GM12801 (cell line): ENCODE data around the gene FIGNL2.

Experiments
- TF ChIP-seq, protein P1 (sequence below): IDR thresholded peaks from one replicate; pipeline ENCODE4 v1.5.1; 2011; ENCODE audit warnings: control low read depth; ENCODE audit not compliant: insufficient read length; ENCODE audit errors: extremely low read depth

FIGNL2 gene

DNA sequence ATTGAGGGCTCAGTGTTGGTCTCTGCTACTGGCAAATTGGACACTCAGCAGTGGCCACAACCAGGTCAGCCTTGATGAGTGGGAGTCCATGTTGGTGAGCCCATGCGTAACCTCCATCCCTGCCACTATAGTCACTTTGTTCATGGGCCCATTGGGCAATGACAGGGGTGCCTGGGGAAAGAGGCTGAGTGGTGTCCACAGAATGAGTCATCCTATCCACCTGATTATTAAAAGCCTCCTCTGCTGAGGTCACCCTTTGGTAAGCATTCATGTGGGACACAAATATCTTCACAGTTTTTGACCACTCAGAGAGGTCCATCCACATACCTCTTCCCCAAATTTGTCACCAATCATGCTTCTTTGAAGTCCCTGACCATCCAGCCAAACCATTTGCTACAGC lies 50.0 kb downstream of the FIGNL2 start:
- TF ChIP-seq, protein P1, sequence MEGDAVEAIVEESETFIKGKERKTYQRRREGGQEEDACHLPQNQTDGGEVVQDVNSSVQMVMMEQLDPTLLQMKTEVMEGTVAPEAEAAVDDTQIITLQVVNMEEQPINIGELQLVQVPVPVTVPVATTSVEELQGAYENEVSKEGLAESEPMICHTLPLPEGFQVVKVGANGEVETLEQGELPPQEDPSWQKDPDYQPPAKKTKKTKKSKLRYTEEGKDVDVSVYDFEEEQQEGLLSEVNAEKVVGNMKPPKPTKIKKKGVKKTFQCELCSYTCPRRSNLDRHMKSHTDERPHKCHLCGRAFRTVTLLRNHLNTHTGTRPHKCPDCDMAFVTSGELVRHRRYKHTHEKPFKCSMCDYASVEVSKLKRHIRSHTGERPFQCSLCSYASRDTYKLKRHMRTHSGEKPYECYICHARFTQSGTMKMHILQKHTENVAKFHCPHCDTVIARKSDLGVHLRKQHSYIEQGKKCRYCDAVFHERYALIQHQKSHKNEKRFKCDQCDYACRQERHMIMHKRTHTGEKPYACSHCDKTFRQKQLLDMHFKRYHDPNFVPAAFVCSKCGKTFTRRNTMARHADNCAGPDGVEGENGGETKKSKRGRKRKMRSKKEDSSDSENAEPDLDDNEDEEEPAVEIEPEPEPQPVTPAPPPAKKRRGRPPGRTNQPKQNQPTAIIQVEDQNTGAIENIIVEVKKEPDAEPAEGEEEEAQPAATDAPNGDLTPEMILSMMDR, result no peak

DNA sequence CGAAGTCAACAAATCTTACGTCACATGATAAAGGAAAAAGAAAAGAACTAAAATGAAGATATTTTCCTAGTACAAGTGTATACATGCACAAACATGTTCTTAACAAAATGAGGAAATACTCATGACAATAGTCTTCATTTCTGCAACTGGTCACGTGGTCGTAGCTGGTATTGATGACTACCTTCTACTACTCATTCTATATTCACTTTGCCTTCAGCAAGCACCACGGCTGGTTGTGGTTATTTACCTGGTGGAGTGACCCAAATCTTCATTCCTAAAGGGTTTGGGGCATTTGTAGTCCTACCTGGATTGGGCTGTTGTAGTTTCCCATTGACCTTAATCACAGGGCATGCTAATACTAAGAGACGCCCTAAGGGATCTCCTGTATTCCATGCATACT lies 51.2 kb downstream of the FIGNL2 start:
- TF ChIP-seq, protein P1, result no peak

DNA sequence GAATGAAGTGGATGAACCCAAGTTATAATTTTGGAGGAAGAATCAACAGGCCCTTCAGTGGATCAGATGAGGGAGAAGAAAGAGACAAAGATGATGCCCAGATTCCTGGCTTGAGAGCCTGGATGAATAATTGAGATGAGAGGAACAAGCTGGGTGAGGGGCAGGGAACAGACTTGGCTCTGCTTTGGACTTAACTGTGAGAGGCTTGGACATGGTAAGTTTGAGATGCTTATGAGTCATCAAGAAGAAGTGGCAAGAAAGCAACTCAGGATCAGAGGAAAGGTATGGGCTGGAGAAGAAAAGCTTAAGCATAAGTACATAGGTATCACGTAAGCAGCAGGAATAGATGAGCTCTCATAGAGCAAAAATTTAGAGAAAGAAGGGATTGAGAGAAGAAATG lies 55.3 kb downstream of the FIGNL2 start:
- TF ChIP-seq, protein P1, result no peak

DNA sequence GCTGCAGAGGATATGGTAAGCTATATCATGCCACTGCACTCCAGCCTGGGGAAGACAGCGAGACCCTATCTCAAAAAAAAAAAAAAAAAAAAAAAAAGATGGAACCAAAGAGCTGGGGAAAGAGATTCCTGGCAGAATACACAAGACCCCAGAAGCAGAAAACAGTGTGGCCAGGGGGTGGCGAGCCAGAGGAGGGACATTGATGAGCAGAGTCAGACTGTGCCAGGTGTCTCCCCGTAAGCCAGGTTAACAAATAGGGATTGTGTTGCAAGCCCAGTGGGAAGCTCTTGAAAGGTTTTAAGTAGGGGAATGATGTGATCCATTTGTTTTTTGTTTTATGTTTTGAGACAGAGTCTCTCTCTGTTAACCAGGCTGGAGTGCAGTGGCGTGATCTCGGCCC lies 56.1 kb downstream of the FIGNL2 start:
- TF ChIP-seq, protein P1, result no peak

- TF ChIP-seq, protein P1, result no peak
Measured at GRCh38 chr12:51788876-51789275, 59.6 kb downstream of the FIGNL2 start.

- TF ChIP-seq, protein P1, result no peak
Measured at GRCh38 chr12:51785906-51786305, 62.6 kb downstream of the FIGNL2 start.

GRCh38 chr12:51784688-51785087 lies 63.8 kb downstream of the FIGNL2 start:
- TF ChIP-seq, protein P1, result no peak

DNA sequence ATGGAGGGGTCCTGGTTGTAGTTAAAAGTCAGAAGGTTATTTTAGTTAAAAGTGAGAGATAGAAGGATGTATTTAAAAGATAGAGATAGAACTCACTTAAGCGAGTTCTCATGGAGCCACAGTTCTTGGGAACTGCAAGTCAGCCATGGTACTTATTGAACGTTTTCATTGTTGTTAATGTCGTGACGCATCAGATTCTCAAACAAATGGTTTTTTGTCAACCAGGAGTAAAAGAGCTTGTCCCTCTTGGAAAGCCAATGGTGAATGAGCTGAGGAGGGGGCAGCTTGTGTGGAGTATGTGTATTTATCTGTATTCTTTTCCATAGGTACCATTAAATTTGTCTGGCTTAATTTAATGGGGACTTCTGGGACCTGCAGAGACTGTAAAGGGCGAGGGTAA lies 68.6 kb downstream of the FIGNL2 start:
- TF ChIP-seq, protein P1, result no peak
